ENCODE measurements around the gene NECTIN2. TPM values are rescaled to one million over a fixed set of nuclear protein-coding genes. Genes with fewer than 3 reads are reported as not detected.
A peak's percentile ranks its signal among the peaks of the same experiment; 100 is the strongest.
"Not testable (repeated sequence)": the region's sequence is repeated elsewhere in the genome, so short reads cannot be mapped to it uniquely, and the experiment has no call there.

The NECTIN2 gene
- total RNA-seq, 1 donor from 2014 or later: 108 TPM

GRCh38 chr19:44908074-44908835 lies 62.2 kb downstream of the NECTIN2 start:
- intact Hi-C loops (cut with DNase I): loop anchor here (10.0 kb wide), 1 partner anchor 47 kb away; the partner anchor contains the start of gene CLPTM1
- Histone ChIP-seq H3K27me3 (peaks cover 5% of the 10 kb centered on the region), H3K4me1 (peaks cover 4% of the 10 kb centered on the region), H3K27ac (no peak overlapping the region), H3K36me3 (no peaks in the 10 kb centered on the region), H3K9me3 (no peaks in the 10 kb centered on the region), H3K4me3 (no peak overlapping the region)
- TF ChIP-seq, protein P1, sequence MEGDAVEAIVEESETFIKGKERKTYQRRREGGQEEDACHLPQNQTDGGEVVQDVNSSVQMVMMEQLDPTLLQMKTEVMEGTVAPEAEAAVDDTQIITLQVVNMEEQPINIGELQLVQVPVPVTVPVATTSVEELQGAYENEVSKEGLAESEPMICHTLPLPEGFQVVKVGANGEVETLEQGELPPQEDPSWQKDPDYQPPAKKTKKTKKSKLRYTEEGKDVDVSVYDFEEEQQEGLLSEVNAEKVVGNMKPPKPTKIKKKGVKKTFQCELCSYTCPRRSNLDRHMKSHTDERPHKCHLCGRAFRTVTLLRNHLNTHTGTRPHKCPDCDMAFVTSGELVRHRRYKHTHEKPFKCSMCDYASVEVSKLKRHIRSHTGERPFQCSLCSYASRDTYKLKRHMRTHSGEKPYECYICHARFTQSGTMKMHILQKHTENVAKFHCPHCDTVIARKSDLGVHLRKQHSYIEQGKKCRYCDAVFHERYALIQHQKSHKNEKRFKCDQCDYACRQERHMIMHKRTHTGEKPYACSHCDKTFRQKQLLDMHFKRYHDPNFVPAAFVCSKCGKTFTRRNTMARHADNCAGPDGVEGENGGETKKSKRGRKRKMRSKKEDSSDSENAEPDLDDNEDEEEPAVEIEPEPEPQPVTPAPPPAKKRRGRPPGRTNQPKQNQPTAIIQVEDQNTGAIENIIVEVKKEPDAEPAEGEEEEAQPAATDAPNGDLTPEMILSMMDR (IDR thresholded peaks at IDR 0.05): no peak
- DNase-seq: no peak
- no peak for ATAC-seq

DNA sequence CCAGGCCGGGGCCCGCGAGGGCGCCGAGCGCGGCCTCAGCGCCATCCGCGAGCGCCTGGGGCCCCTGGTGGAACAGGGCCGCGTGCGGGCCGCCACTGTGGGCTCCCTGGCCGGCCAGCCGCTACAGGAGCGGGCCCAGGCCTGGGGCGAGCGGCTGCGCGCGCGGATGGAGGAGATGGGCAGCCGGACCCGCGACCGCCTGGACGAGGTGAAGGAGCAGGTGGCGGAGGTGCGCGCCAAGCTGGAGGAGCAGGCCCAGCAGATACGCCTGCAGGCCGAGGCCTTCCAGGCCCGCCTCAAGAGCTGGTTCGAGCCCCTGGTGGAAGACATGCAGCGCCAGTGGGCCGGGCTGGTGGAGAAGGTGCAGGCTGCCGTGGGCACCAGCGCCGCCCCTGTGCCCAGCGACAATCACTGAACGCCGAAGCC lies 62.8 kb downstream of the NECTIN2 start:
- Histone ChIP-seq H3K4me3 (no peak overlapping the region), H3K27ac (no peak overlapping the region), H3K9me3 (no peaks in the 10 kb centered on the region), H3K36me3 (no peaks in the 10 kb centered on the region), H3K4me1 (peaks cover 4% of the 10 kb centered on the region), H3K27me3 (peaks cover 5% of the 10 kb centered on the region)
- intact Hi-C loops (cut with DNase I): loop anchor here (10.0 kb wide), 1 partner anchor 46 kb away; the partner anchor contains the start of gene CLPTM1
- ATAC-seq (no peak), DNase-seq (no peak)
- TF ChIP-seq, protein P1 (IDR thresholded peaks at IDR 0.05): no peak

- ATAC-seq (no peak), DNase-seq (no peak)
- H3K27me3 ChIP-seq: peaks cover 5% of the 10 kb centered on the region
- peaks cover 4% of the 10 kb centered on the region for H3K4me1 ChIP-seq
- H3K4me3 ChIP-seq: no peak overlapping the region
- no peak overlapping the region for H3K27ac ChIP-seq
- no peaks in the 10 kb centered on the region for H3K36me3 ChIP-seq
- H3K9me3 ChIP-seq: no peaks in the 10 kb centered on the region
- intact Hi-C loops (cut with DNase I): loop anchor here (10.0 kb wide), 1 partner anchor 45 kb away; the partner anchor contains the start of gene CLPTM1
- TF ChIP-seq, protein P1 (IDR thresholded peaks at IDR 0.05): no peak
Measured at GRCh38 chr19:44909775-44910174, 63.7 kb downstream of the NECTIN2 start.

DNA sequence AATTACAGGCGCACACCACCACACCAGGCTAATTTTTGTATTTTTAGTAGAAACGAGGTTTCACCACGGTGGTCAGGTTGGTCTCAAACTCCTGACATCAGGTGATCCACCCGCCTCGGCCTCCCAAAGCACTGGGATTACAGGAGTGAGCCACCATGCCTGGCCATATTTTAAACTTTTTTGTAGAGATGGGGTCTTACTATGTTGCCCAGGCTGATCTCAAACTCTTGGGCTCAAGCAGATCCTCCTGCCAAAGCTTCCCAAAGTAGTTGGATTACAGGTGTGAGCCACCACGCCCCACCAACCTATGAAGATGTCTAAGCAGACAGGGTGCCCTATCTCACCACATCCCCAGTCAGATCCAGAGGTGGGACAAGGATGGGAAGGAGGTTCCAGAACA lies 65.8 kb downstream of the NECTIN2 start:
- H3K4me3 ChIP-seq; H3K4me1 ChIP-seq; intact Hi-C loops (cut with DNase I); H3K27ac ChIP-seq; DNase-seq; H3K27me3 ChIP-seq; ATAC-seq; H3K36me3 ChIP-seq; H3K9me3 ChIP-seq: not testable (repeated sequence)

DNA sequence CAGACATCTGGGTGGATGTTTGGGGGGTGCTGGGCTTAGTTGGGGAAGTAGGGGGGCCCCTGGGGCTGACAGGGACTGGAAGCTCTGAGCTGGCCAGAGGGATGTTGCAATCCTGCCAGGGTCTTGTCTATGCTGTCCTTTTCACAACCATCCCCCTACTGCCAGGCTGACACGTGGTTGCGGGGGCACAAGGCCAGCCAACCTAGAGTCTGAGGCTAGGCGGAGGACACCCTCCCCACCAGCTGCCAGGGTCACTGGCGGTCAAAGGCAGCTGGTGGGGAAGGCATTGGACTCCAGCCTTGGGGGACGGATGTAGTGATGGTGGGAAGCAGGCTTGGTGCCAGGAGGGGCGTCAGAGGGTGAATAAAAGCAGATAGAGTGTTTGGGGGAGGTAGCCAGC lies 66.8 kb downstream of the NECTIN2 start:
- H3K9me3 ChIP-seq: no peaks in the 10 kb centered on the region
- no peaks in the 10 kb centered on the region for H3K27me3 ChIP-seq
- H3K4me3 ChIP-seq: no peak overlapping the region
- no peaks in the 10 kb centered on the region for H3K36me3 ChIP-seq
- intact Hi-C loops (cut with DNase I): no loop called here
- peaks cover 4% of the 10 kb centered on the region for H3K4me1 ChIP-seq
- no peak overlapping the region for H3K27ac ChIP-seq
- TF ChIP-seq, protein P1 (IDR thresholded peaks at IDR 0.05): no peak
- ATAC-seq (peak; percentile 62), DNase-seq (peak; percentile 85)

DNA sequence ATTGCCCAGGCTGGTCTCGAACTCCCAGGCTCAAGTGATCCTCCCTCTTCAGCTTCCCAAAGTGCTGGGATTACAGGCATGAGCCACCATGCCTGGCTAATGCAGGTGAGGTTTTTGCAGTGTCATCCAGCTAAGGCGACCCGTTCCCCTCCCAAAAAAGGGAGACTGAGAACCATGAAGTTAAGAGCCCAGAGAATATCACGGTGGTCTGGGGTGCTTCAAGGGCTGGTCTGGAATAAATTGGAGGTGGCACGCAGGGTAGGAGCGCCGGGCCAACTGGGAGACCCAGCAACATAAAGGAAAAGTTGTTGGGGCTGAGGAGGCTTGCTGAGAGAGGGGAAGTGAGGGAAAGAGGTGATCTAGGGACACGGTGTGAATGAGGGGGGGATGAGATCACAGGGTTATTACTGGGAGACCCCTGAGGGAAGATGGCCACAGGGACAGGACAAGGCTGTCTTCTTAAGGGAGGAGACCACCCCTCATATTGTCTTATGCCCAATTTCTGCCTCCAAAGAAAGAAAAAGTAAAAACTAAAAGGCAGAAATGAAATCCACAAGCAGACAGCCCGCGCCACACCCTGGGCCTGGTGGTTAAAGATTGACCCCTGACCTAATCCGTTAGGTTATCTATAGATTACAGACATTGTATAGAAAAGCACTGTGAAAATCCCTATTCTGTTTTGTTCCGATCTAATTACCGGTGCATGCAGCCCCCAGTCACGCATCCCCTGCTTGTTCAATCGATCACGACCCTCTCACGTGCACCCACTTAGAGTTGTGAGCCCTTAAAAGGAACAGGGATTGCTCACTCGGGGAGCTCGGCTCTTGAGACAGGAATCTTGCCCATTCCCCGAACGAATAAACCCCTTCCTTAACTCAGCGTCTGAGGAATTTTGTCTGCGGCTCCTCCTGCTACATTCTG lies 67.7 kb downstream of the NECTIN2 start:
- intact Hi-C loops (cut with DNase I): not testable (repeated sequence)
- H3K27ac ChIP-seq: peak overlapping the region; percentile 11

DNA sequence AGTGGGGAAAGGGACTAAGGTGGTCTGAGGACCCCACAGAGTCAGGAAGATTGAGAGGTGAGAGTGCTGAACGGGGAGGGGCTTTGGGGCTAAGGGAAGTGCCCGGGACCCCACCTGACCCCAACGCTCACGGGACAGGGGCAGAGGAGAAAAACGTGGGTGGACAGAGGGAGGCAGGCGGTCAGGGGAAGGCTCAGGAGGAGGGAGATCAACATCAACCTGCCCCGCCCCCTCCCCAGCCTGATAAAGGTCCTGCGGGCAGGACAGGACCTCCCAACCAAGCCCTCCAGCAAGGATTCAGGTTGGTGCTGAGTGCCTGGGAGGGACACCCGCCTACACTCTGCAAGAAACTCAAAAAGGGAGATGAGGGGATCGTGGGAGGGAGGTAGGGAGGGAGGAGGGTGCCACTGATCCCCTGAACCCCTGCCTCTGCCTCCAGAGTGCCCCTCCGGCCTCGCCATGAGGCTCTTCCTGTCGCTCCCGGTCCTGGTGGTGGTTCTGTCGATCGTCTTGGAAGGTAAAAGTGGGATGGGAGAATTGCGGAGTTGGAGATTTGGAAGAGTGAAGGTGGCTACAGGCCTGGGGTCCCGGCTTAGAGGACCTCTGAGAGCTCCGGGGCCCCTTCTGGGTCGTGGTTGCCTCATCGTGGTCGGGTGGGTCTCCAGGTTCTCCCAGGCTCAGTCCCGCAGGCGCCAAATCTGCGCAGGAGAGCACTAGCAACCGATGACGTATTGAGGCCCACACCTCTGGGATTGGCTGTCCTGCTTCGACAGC lies 68.5 kb downstream of the NECTIN2 start, which contains the start of gene APOC1:
Gene APOC1, plus strand, starts transcription at position 176 of the 774 bp plus-strand sequence. Its CDS starts 284 bp downstream, at position 460.
- H3K9me3 ChIP-seq; H3K4me1 ChIP-seq; H3K27me3 ChIP-seq; H3K36me3 ChIP-seq; intact Hi-C loops (cut with DNase I): not testable (repeated sequence)
- Histone ChIP-seq H3K27ac (peak within 1 kb of the TSS; percentile 71), H3K4me3 (peak within 1 kb of the TSS; percentile 57)
- ATAC-seq (peak; percentile 88), DNase-seq (peak; percentile 92)

More for the DNA sequence above, 67.7 kb downstream of the NECTIN2 start:
- H3K4me3 ChIP-seq: peak overlapping the region; percentile 57
- H3K27me3 ChIP-seq, ATAC-seq, H3K9me3 ChIP-seq, H3K36me3 ChIP-seq, DNase-seq, H3K4me1 ChIP-seq: not testable (repeated sequence)
